MM.1S (cell line): Measurements from ENCODE around the gene RHBG.
"Not testable (repeated sequence)": the region's sequence is repeated elsewhere in the genome, so short reads cannot be mapped to it uniquely, and the experiment has no call there.

ENCODE experiments used
- EZH2 ChIP-seq: fragments of 300-600 bp; sonication (generic); optimal IDR thresholded peaks from 2 replicates; pipeline ENCODE3; 2017; ENCODE audit warnings: low read depth, mild to moderate bottlenecking, antibody characterized with exemption, low read length, mixed read lengths
- TF ChIP-seq, protein P1 (sequence below): fragments of 300-600 bp; sonication (generic); IDR thresholded peaks from 2 replicates; pipeline ENCODE4 v1.5.1; 2016; ENCODE audit warnings: antibody characterized with exemption, low read length, mixed read lengths

DNA sequence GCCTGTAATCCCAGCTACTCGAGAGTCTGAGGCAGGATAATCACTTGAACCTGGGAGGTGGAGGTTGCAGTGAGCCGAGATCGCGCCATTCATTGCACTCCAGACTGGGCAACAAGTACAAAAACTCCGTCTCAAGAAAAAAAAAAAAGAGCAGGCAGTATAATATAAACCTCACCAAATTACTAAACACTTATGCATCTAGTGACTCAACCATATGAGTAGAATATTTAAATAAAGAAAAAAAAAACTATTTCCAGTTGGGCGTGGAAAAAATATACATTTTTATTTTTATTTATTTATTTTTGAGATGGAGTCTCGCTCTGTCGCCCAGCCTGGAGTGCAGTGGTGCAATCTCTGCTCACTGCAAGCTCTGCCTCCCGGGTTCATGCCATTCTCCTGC lies 45.8 kb upstream of the RHBG start:
- TF ChIP-seq, protein P1, sequence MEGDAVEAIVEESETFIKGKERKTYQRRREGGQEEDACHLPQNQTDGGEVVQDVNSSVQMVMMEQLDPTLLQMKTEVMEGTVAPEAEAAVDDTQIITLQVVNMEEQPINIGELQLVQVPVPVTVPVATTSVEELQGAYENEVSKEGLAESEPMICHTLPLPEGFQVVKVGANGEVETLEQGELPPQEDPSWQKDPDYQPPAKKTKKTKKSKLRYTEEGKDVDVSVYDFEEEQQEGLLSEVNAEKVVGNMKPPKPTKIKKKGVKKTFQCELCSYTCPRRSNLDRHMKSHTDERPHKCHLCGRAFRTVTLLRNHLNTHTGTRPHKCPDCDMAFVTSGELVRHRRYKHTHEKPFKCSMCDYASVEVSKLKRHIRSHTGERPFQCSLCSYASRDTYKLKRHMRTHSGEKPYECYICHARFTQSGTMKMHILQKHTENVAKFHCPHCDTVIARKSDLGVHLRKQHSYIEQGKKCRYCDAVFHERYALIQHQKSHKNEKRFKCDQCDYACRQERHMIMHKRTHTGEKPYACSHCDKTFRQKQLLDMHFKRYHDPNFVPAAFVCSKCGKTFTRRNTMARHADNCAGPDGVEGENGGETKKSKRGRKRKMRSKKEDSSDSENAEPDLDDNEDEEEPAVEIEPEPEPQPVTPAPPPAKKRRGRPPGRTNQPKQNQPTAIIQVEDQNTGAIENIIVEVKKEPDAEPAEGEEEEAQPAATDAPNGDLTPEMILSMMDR = not testable (repeated sequence)
- not testable (repeated sequence) for TF ChIP-seq EZH2
